BLaER1 (cell line): ENCODE measurements around the gene KIRREL1.
A peak's percentile ranks its signal among the peaks of the same experiment; 100 is the strongest.

ENCODE experiments used
- H3K27ac ChIP-seq: shearing (Covaris generic); formaldehyde crosslinking; 2 replicates; pipeline ENCODE4 v1.8.1; 2022
- H3K27me3 ChIP-seq: shearing (Covaris generic); formaldehyde crosslinking; 2 replicates; pipeline ENCODE4 v1.8.1; 2022
- H3K36me3 ChIP-seq: shearing (Covaris generic); formaldehyde crosslinking; 2 replicates; pipeline ENCODE4 v1.8.1; 2022
- H3K4me1 ChIP-seq: shearing (Covaris generic); formaldehyde crosslinking; 2 replicates; pipeline ENCODE4 v1.8.1; 2022
- H3K4me2 ChIP-seq: shearing (Covaris generic); formaldehyde crosslinking; 2 replicates; pipeline ENCODE4 v1.8.1; 2022
- H3K4me3 ChIP-seq: shearing (Covaris generic); formaldehyde crosslinking; 2 replicates; pipeline ENCODE4 v1.8.1; 2022
- H3K9ac ChIP-seq: shearing (Covaris generic); formaldehyde crosslinking; 2 replicates; pipeline ENCODE4 v1.8.1; 2022
- H3K9me3 ChIP-seq: shearing (Covaris generic); formaldehyde crosslinking; 2 replicates; pipeline ENCODE4 v1.8.1; 2022
- H4K20me1 ChIP-seq: shearing (Covaris generic); formaldehyde crosslinking; 2 replicates; pipeline ENCODE4 v1.8.1; 2022
- Cebpa-rat ChIP-seq: shearing (Covaris generic); IDR thresholded peaks from 2 replicates; pipeline ENCODE4 v1.8.1; 2022

Gene KIRREL1

GRCh38 chr1:158146165-158146564, 152.7 kb downstream of the KIRREL1 start:
- H4K20me1 ChIP-seq = no peaks in the 10 kb centered on the region
- H3K36me3 ChIP-seq = no peaks in the 10 kb centered on the region
- no peak overlapping the region for H3K9ac ChIP-seq
- H3K4me3 ChIP-seq = no peak overlapping the region
- peaks cover 21% of the 10 kb centered on the region; the same call in 1 of the 2 replicates for H3K4me1 ChIP-seq
- H3K27me3 ChIP-seq = no peaks in the 10 kb centered on the region
- no peak overlapping the region for H3K27ac ChIP-seq
- TF ChIP-seq Cebpa-rat = no peak
- no peaks in the 10 kb centered on the region; the same call in 1 of the 2 replicates for H3K9me3 ChIP-seq
- H3K4me2 ChIP-seq = no peak overlapping the region

- Histone ChIP-seq H3K27me3 (no peaks in the 10 kb centered on the region), H3K4me1 (peaks cover 21% of the 10 kb centered on the region; the same call in 1 of the 2 replicates), H3K9me3 (no peaks in the 10 kb centered on the region; the same call in 1 of the 2 replicates), H3K27ac (no peak overlapping the region), H4K20me1 (no peaks in the 10 kb centered on the region), H3K9ac (no peak overlapping the region), H3K4me2 (no peak overlapping the region), H3K36me3 (no peaks in the 10 kb centered on the region), H3K4me3 (no peak overlapping the region)
- no peak for TF ChIP-seq Cebpa-rat
Measured at GRCh38 chr1:158146739-158147138, 153.3 kb downstream of the KIRREL1 start.

GRCh38 chr1:158147401-158147800, 154.0 kb downstream of the KIRREL1 start:
- no peaks in the 10 kb centered on the region for H3K36me3 ChIP-seq
- no peak overlapping the region for H3K4me2 ChIP-seq
- peaks cover 21% of the 10 kb centered on the region; the same call in 1 of the 2 replicates for H3K4me1 ChIP-seq
- H3K4me3 ChIP-seq = no peak overlapping the region
- H3K9ac ChIP-seq = no peak overlapping the region
- TF ChIP-seq Cebpa-rat = no peak
- no peaks in the 10 kb centered on the region for H4K20me1 ChIP-seq
- no peaks in the 10 kb centered on the region for H3K27me3 ChIP-seq
- H3K27ac ChIP-seq = no peak overlapping the region
- H3K9me3 ChIP-seq = no peaks in the 10 kb centered on the region; the same call in 1 of the 2 replicates

- no peak for TF ChIP-seq Cebpa-rat
- Histone ChIP-seq H3K9me3 (no peaks in the 10 kb centered on the region; the same call in 1 of the 2 replicates), H3K36me3 (no peaks in the 10 kb centered on the region), H3K27ac (no peak overlapping the region), H4K20me1 (no peaks in the 10 kb centered on the region), H3K4me2 (peak overlapping the region; percentile 33; the same call in 1 of the 2 replicates), H3K4me1 (peaks cover 21% of the 10 kb centered on the region; the same call in 1 of the 2 replicates), H3K27me3 (no peaks in the 10 kb centered on the region), H3K9ac (no peak overlapping the region), H3K4me3 (no peak overlapping the region)
Measured at GRCh38 chr1:158147869-158148268, 154.4 kb downstream of the KIRREL1 start.

GRCh38 chr1:158148468-158148867, 155.0 kb downstream of the KIRREL1 start:
- no peaks in the 10 kb centered on the region; the same call in 1 of the 2 replicates for H3K9me3 ChIP-seq
- peak overlapping the region; percentile 33 for H3K4me2 ChIP-seq
- H3K4me1 ChIP-seq = peaks cover 21% of the 10 kb centered on the region; the same call in 1 of the 2 replicates
- no peaks in the 10 kb centered on the region for H4K20me1 ChIP-seq
- no peaks in the 10 kb centered on the region for H3K27me3 ChIP-seq
- no peak overlapping the region for H3K9ac ChIP-seq
- no peaks in the 10 kb centered on the region for H3K36me3 ChIP-seq
- H3K27ac ChIP-seq = no peak overlapping the region
- no peak for TF ChIP-seq Cebpa-rat
- H3K4me3 ChIP-seq = no peak overlapping the region

GRCh38 chr1:158149175-158149574, 155.7 kb downstream of the KIRREL1 start:
- H3K27ac ChIP-seq = no peak overlapping the region
- no peak overlapping the region for H3K4me3 ChIP-seq
- H3K9ac ChIP-seq = no peak overlapping the region
- no peak overlapping the region for H3K4me2 ChIP-seq
- no peaks in the 10 kb centered on the region for H3K27me3 ChIP-seq
- H4K20me1 ChIP-seq = no peaks in the 10 kb centered on the region
- peaks cover 21% of the 10 kb centered on the region; the same call in 1 of the 2 replicates for H3K4me1 ChIP-seq
- TF ChIP-seq Cebpa-rat = no peak
- H3K36me3 ChIP-seq = no peaks in the 10 kb centered on the region
- no peaks in the 10 kb centered on the region; the same call in 1 of the 2 replicates for H3K9me3 ChIP-seq
